CD4-positive, alpha-beta T cell treated with Interleukin-17A for 4 hours (primary cell): ENCODE results near the gene FAM171A2.
"Not testable (repeated sequence)": the region's sequence is repeated elsewhere in the genome, so short reads cannot be mapped to it uniquely, and the experiment has no call there.

Experiments
- DNase-seq: peaks from one replicate; pipeline ENCODE4 v3.0.0-alpha.2; 2020; ENCODE audit warnings: mixed read lengths

FAM171A2 gene

DNA sequence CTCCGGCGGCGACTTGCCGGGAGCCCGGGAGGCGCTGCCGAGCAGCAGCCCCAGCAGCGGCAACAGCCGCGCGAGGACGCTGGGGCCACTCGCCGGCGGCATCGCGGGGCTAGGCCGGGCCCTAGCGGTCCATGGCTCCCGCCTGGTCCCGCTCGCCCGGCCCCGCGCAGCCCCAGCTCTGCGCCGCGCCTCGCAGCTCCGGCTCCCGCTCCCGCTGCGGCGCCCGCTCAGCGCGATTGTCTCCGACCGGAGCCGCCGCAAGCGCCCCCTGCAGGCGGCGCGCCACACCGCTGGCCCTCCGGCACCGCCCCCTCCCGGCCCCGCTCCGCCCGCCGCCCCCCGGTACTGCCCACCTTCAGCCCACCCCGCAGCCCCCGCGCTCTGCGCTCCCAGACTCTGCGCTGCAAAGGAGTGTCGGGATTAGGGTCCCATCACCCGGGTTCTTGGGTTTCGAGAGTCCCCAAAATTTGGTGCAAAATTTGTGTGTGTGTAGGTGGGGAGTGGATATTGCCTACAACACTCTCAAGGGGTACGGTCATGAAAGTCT is at the start of gene FAM171A2:
Gene FAM171A2, minus strand, starts transcription at position 241 of the 547 bp plus-strand sequence. Its CDS starts 139 bp downstream, at position 102.
- peak; percentile 78 for DNase-seq

DNA sequence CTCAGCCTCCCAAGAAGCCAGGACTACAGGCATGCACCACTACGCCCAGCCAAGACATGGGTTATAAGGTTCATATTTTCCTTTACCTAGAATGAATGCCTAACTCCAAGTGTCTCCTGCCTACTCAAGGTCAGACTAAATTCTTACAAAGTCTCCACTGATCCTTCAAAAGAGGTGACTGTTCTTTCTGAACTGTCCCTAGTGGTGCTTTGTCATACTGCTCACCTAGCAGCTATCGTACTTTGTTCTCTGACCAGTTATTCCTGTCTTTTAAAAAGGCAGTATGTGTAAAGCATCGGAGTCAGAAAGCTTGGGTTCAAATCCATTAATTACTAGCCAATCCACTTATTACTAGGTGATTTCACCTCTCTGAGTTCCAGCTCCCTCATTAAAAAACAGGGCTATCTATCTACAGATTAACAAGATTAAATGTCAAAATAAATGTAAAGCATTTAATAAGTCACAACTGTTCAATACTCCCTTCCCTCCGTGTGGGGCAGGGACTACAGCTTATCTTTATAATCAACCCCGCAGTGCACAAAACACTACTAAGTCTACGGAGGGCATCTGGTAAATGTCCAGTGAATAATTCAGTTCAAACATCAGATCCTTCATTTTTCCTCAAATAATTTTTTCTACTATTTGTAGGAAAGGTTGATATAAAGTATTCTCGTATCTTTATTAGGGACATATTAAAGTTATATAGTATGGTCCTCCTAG is 45.8 kb upstream of the FAM171A2 start:
- no peak for DNase-seq

DNA sequence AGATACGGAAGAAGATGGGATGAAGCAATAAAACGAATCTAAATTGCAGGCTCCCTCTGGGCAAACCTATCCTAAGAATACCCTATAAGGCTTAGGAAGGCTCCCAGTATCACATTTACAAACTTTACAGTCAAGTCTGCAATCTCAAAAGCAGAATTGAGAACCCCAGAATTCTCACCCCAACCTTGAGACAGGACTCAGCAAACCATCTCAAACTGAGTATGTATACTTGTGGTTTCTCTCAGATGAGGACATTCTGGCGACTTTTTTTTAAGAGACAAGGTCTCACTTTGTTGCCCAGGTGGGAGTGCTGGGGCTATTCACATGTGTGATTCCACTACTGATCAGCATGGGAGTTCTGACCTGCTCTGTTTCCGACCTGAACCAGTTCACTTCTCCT is 45.1 kb upstream of the FAM171A2 start:
- DNase-seq: no peak

DNA sequence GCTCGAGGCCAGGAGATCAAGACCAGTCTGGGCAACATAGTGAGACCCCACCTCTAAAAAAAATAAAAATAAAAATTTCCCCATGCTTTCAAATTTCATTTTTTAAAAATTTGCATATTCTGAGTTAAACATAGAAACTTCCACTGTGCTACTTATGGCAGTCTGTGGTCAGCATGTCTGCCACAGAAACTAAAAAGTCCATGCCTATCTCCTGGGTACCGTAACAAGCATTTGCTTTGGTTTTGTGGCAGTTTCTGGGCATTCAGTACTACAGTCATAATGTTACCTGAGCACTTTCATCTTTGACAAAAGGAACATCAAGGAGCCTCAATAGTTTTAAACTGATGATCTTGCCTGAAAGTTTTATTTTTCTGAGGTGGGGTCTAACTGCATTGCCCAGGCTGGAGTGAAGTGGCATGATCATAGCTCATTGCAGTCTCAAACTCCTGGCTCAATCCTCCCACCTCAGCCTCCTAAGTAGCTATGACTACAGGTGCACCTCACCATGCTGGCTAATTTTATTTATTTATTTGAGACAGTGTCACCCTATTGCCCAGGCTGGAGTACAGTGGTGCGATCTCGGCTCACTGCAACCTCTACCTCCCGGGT is 39.0 kb upstream of the FAM171A2 start:
- DNase-seq: no peak

DNA sequence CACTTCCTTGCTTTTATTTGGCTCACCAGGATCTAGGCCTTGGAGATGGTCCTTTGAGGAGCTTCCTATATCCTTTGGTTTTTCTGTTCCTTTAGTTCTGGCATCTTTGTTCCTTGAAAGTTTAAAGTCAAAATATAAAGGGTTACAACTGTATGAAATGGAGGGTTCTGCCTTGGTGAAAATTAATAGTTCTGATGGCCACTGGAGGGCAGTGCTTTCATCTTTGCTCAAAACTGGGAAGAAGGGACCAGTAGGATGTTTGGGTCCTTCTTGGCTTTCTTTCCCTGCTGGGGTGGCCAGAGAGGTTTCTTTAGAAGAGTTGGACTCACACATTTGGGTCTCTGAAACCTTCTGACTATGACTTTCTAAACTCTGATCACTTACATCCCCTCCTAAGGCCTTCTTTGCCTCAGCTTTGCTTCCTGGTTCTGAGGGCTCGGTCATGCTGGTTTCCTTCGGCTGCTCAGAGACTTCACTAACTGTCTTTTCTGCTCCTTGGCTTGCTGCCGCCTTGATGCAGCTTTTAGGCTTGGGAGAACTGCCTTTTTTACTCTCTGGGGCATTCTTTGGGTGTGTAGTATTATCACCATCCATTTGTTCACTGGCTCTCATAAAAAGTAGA is 36.7 kb upstream of the FAM171A2 start:
- DNase-seq: no peak

DNA sequence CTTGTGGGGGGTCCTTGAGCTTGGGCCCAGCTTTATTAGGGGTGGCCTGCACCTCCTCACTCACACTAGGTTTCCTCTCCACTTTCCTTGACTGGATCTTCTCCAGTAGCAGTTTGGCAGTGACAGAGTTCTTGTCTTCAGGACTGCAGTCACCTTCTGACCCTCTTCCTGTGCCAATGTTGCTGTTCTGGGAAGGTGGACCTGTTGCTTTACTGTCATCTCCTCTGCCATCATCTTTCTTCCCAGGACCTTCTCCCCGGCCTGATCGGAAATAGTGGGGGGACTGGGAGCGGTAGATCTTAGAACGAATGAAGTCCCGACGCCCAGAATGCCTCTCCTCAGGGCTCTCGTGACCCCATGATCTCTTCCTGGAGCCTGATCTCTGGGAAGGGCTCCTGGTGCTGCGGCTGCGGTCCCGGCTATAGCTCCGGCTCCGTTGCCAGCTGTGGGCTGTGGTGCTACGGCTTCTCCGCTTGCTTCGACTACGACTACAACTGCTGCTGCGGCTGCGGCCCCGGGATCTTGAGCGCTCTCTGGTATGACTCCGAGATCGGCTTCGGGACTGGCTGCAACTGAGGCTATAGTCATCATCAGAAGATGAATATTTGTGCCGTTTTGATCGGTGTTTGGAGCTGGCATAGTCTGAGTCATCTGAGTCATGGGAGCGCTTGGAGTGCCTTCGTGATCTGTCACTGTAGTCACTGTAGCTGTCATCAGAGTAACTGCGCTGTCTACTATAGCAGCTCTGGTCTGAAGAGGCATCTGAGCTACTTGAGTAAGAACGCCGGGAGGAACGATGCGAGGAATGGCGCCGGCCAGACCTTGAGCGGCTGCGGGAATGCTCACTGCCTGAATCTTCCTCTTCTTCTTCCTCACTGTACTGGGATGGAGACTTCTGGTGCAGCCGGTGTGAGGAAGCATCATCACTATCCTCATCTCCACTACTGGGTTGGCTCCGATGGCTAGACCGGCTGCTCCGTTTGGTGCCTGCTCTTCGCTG is 35.3 kb upstream of the FAM171A2 start:
- DNase-seq: no peak

DNA sequence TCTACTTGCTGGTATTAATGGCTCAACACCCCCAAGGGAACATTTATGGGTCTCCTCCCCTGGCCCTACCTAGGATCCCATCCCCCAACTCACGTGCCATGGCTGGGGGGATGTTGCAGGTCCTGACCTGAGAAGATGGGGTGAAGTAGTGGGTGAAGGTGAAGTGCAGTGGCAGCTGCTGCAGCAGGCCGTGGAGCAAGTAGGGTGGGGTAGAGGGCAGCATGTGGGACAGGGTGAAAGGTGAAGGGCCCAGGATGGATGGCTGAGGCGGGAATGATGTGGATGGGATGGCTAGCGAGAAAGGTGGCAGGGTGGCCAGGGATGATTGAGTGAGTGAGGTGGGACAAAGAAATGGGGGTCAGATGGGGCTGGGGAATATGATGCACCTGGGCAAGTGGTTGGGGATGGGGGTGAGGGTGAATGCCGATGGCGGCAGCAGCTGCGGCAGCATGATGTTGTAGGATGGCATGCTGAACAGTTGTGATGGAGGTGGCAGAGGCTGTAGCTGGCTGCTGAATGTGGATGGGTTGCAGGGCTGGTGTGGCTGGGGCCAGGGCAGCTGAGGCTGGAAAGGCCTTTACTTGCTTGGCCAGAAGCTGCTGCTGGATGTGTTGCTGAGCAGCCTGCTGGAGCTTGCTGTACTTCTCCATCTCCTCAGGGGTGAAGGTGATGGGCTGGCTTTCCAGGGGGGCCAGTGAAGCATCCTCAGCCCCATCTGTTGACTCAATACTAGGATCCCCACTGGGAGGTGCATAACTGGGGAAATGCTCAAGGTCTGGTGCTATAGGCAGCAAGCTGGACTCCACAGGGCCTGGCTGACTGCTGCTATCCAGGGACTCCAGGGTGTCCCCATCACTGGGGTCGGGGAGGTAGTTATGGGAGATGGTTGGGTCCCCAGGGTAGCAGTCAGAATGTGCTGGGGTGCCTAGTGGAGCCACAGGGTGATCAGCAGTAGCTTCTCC is 34.1 kb upstream of the FAM171A2 start:
- no peak for DNase-seq

DNA sequence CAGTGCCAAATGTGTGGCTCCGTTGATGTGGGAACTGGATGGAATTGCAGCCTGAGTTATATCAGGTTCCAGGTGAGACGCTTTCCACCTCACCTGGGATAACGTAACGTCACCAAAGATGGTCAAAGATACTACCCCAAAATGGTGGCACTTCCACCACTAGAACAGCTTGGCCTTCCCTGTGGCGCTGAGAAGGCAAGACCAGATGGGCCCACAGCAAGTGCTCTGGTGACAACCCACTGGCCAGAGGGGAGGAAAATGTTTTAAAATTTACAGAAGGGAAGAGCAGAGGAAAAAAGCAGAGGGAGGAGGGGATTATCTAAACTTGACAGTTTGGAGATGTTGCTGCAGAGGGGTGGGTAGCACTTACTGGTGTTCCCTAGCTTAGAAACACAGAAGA is 33.3 kb upstream of the FAM171A2 start:
- no peak for DNase-seq

DNA sequence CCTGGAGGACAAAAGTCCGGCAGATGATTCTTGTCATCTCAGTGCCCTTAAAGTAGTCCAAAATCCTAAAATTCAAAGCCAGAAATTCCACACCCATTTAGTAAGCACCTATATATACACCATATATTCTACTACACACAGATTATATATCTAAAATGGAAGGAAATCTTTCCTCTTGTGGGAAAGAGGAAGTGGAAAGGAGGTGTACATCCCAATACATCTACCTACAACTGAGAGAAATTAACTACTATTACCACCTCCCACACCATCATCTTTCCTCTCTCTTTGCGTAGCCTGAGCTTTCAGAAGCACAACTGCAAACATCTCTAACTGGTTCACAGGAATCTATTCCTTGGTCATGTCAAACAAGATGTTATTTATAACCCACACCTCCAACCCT is 31.2 kb upstream of the FAM171A2 start:
- no peak for DNase-seq

DNA sequence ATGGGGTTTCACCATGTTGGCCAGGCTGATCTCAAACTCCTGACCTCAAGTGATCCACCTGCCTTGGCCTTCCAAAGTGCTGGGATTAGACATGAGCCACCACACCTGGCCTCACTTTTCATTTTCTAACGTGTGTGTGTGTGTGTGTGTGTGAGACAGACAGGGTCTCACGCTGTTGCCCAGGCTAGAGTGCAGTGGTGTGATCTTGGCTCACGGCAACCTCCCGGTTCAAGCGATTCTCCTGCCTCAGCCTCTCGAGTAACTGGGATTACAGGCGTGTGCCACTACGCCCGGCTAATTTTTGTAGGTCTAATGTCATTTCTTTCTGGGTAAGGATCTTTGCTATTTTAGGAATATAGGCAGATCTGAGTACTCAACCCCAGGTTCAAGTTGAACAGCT is 30.5 kb upstream of the FAM171A2 start:
- not testable (repeated sequence) for DNase-seq

DNA sequence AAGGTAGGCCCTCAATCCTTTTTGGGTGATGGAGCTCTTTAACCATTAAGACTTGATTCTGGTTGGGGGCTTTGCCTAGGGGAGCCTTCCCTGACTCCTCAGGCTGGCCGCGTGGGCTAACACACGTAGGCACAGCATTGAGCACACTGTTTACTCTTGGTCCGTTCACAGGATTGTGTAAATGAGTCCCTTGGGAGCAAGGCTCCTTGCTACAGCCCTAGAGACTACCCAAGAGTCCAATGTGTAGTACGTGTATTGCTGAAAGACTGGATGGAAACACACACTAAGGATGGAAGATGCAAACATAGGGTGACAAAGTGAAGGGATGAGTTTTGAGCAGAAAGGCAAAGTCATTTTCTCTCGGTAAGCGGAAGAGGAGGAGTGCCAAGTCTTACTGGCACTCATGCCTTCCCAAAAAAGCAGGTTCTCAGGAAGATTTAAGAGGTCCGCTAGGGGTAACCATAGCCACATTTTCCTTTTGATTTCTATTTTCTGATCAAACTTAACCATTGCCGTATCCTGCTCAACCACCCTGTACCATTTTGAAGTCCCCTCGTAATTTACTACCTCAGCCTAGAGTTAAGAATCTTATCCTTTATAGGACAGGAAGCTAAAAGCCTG is 26.7 kb upstream of the FAM171A2 start:
- DNase-seq: no peak

DNA sequence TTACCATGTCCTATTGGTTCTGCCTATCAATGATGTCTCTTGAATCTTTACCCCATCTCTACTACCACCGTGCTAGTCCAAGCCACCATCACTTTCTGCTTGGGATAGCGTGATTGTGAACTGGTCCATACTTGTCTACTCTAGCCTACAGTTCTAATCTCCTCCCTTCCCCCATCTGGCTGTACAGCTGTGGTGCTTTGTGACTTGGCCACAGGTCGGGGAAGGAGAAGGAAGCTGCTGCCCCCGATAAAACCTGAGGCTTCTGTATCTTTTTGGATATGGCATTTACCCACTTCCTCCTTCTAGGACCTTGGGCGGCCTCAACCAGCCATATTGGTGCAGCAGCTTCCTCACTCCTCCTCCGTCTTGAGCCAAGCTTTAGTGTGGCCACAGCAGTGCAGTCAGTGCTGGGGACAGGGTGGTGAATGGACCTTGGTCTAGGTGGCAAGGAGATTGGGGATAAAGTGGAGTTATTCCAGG is 26.1 kb upstream of the FAM171A2 start:
- DNase-seq: no peak

DNA sequence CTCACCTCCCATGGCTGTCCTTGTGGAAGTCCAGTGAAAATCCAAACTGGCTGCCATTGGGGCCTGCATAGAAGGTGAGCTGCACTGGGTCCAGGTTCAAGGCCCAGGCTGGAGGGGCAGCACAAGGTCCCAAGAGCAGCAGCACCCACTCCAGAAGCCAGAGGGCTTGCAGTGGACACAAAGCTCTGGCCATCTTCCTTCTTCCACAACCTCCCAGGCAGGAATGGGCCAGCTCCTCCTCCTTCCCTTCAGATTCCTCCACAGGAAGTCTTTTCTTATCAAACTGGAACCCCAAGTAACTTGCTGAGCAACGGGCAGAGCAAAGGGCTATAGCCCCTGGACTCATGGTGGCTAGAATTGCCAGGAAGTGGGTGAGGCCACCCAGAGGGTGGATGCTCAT is 25.6 kb upstream of the FAM171A2 start, which contains the start of gene ITGA2B:
Gene ITGA2B, minus strand, starts transcription at position 369 of the 400 bp plus-strand sequence. Its CDS starts 176 bp downstream, at position 193.
- no peak for DNase-seq

DNA sequence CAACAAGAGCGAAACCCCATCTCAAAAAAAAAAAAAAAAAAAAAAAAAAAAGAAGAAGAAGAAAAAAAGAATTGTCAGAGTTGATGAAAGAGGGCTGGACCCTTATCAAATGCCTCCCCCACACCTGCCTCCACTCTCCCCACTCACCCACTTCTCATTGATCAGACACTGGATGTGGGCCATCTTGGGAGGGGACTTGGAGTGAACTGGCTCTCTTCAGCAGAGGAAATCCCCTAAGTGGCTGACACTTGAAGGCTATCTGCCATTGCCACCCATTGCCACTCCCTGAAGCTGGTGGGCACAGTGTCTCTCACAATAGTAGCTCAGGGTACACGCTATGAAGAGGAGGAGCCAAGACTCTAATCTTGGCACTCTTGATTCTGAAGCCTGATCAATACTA is 24.2 kb upstream of the FAM171A2 start:
- no peak for DNase-seq

DNA sequence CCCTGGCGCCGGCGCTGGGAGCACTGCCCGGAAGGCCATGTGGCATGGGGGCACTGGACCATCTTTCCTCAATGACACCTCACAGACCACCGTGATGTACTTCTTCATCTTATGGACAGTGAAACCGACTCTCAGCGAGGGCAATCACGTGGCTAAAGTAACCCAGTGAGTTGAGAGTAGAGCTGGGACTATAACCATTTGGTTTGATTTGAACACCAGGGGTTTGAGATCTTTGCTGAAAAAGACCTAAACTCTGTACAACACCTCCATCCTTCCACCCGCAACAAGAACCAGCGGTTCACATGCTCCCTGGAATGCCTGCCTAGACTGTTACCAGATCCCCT is 22.5 kb upstream of the FAM171A2 start:
- no peak for DNase-seq

DNA sequence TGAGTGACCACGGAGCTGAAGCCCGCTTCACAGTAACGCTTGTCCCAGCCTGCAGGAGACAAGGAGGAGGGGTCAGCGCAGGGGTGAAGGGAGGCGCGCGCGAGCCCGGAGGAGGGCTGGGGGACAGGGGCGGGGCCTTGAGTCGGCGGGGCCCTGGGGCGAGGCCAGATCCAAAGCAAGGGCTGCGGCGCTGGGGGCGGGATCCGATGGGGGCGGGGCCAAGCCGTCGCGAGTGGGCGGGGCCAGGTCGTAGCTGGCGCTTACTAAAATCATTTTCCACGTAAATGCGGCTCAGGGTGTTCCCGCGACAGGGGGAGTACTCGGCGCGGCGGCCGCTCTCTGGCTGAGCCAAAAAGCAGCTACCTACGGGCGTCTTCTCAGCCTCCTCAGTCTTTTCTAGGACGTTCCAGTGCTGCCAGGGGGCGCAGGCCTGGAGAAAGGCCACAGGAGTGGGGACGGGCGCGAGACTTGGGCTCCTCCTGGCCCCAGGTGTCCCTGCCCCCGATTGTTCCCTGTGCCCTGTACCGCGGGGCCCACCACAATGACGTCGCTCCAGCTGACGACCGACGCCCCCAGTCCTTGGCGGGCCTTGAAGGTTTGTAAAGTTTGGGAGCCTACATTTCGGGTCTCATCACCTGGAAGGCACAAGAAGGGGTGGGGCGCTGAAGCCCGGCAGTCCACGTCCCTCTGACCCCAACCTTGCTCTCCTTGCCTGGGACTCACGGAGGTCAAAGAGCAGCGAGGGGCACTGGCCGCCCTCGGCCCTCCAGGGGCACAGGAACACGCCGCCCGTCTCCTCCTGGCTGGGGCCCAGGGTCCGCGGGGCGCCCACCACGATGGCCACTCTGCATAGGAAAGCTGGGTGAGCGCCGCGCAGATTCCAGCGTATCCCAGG is 21.9 kb upstream of the FAM171A2 start:
- peak; percentile 91 for DNase-seq

DNA sequence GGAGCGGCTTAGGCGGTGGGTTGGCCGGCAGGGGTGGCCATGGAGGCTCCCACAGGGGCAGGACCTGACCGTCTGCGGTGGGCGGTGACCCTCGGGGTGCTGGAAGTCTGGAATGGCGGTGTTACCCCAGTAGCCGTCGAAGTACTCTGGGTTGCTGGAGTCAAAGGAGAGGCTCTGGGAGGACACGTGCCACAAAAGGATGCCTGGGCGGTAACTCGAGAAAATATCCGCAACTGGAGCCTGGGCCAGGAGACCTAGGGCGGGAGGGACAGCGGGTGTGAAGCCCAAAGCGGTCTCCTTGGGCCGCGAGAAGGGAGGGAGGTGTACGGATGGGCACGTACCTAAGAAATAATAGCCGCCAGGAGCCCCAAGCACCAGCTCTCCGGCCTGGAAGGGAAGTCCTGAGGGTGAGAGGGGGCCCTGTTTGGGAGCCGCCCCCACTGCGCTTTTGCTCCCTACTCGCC is 21.2 kb upstream of the FAM171A2 start:
- DNase-seq: no peak

DNA sequence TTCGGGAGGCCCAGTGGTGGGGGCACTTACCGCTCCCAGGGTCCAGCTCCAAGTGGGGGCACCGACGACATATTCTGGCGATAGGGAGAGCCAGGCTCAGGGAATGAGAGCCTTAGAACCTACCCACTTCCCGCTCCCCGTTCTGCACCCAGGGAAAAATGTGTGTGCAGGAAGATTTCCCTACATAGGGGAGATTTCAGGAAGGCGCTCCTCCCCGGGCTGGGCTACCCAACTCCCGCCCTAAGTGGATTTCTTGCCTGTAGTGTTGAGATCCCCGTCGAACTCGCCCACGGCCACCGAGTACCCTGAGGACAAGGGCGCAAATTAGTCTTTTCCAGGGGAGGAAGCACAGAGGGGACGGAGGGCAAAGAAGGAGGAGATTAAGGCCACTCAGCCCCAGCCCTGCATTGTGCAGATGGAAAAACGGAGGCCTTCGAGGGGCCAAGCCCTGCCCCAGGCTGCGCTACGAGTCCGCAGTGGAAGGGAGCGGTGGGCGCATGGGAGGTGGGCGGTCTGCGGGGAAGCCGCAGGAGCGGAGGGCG is 20.7 kb upstream of the FAM171A2 start:
- no peak for DNase-seq

DNA sequence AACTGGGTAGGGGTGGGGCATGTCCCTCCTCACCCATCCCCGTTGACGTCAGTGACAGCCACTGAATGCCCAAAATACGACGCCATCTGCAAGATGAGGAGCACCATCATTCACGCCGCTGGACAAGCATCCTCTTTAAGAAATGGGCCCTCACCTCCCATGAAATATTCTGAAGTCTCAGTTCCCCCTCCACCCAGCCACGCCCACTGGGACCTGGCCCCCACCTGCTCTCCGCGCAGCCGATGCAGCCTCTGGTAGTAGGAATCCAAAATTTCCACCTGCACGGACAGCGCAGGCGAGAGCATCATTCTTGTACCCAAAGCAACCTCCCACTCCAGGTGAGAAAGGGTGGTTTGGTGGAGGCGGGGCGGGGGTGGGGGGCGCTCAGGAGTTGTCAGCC is 20.2 kb upstream of the FAM171A2 start:
- no peak for DNase-seq
